ENCODE data around the gene WDFY3. TPM values are rescaled to one million over a fixed set of nuclear protein-coding genes. Genes with fewer than 3 reads are reported as not detected.
A peak's percentile ranks its signal among the peaks of the same experiment; 100 is the strongest.

WDFY3 gene
- total RNA-seq, 1 donor from 2014 or later, result 267 TPM

- Mint-ChIP-seq H3K36me3 (ENCODE audit: unreplicated experiment) (peaks cover 7% of the 10 kb centered on the region), H3K27ac (ENCODE audit: unreplicated experiment) (peak overlapping the region; percentile 84), H3K4me1 (ENCODE audit: low read depth, unreplicated experiment) (peaks cover 28% of the 10 kb centered on the region), H3K27me3 (ENCODE audit: unreplicated experiment) (peaks cover 6% of the 10 kb centered on the region), H3K9me3 (ENCODE audit: unreplicated experiment) (no peaks in the 10 kb centered on the region), H3K4me3 (ENCODE audit: unreplicated experiment) (no peak overlapping the region)
- DNase-seq, result no peak
- TF ChIP-seq CTCF (IDR thresholded peaks at IDR 0.05; ENCODE audit: partially characterized antibody, unreplicated experiment), result no peak
Observed at GRCh38 chr4:84803720-84804119, 162.8 kb downstream of the WDFY3 start.

GRCh38 chr4:84803116-84803515, 163.4 kb downstream of the WDFY3 start:
- Mint-ChIP-seq H3K27ac (ENCODE audit: unreplicated experiment) (peak overlapping the region; percentile 84), H3K27me3 (ENCODE audit: unreplicated experiment) (peaks cover 6% of the 10 kb centered on the region), H3K9me3 (ENCODE audit: unreplicated experiment) (no peaks in the 10 kb centered on the region), H3K36me3 (ENCODE audit: unreplicated experiment) (peaks cover 7% of the 10 kb centered on the region), H3K4me1 (ENCODE audit: low read depth, unreplicated experiment) (peaks cover 22% of the 10 kb centered on the region), H3K4me3 (ENCODE audit: unreplicated experiment) (no peak overlapping the region)
- no peak for DNase-seq
- no peak for TF ChIP-seq CTCF (IDR thresholded peaks at IDR 0.05; ENCODE audit: partially characterized antibody, unreplicated experiment)

GRCh38 chr4:84800256-84800655, 166.2 kb downstream of the WDFY3 start:
- Mint-ChIP-seq H3K4me1 (ENCODE audit: low read depth, unreplicated experiment) (peaks cover 19% of the 10 kb centered on the region), H3K27ac (ENCODE audit: unreplicated experiment) (no peak overlapping the region), H3K27me3 (ENCODE audit: unreplicated experiment) (peaks cover 6% of the 10 kb centered on the region), H3K9me3 (ENCODE audit: unreplicated experiment) (no peaks in the 10 kb centered on the region), H3K4me3 (ENCODE audit: unreplicated experiment) (no peak overlapping the region), H3K36me3 (ENCODE audit: unreplicated experiment) (peaks cover 7% of the 10 kb centered on the region)
- DNase-seq, result no peak
- no peak for TF ChIP-seq CTCF (IDR thresholded peaks at IDR 0.05; ENCODE audit: partially characterized antibody, unreplicated experiment)

- Mint-ChIP-seq H3K9me3 (ENCODE audit: unreplicated experiment) (no peaks in the 10 kb centered on the region), H3K4me3 (ENCODE audit: unreplicated experiment) (no peak overlapping the region), H3K4me1 (ENCODE audit: low read depth, unreplicated experiment) (peaks cover 16% of the 10 kb centered on the region), H3K36me3 (ENCODE audit: unreplicated experiment) (peaks cover 7% of the 10 kb centered on the region), H3K27me3 (ENCODE audit: unreplicated experiment) (peaks cover 6% of the 10 kb centered on the region), H3K27ac (ENCODE audit: unreplicated experiment) (no peak overlapping the region)
- no peak for TF ChIP-seq CTCF (IDR thresholded peaks at IDR 0.05; ENCODE audit: partially characterized antibody, unreplicated experiment)
- no peak for DNase-seq
Observed at GRCh38 chr4:84799318-84799717, 167.2 kb downstream of the WDFY3 start.

- no peak for TF ChIP-seq CTCF (IDR thresholded peaks at IDR 0.05; ENCODE audit: partially characterized antibody, unreplicated experiment)
- no peak for DNase-seq
- H3K9me3 Mint-ChIP-seq (ENCODE audit: unreplicated experiment), result peaks cover 7% of the 10 kb centered on the region
- H3K36me3 Mint-ChIP-seq (ENCODE audit: unreplicated experiment), result peaks cover 7% of the 10 kb centered on the region
- H3K4me3 Mint-ChIP-seq (ENCODE audit: unreplicated experiment), result no peak overlapping the region
- peaks cover 3% of the 10 kb centered on the region for H3K27me3 Mint-ChIP-seq (ENCODE audit: unreplicated experiment)
- H3K4me1 Mint-ChIP-seq (ENCODE audit: low read depth, unreplicated experiment), result peaks cover 12% of the 10 kb centered on the region
- H3K27ac Mint-ChIP-seq (ENCODE audit: unreplicated experiment), result peak overlapping the region; percentile 5
Observed at GRCh38 chr4:84796394-84796793, 170.1 kb downstream of the WDFY3 start.

Measured in glutamatergic neuron (in vitro differentiated cells).